Esophagus squamous epithelium (tissue), 5 donors: Measurements from ENCODE around the gene NFYB. TPM values are rescaled to one million over a fixed set of nuclear protein-coding genes. Genes with fewer than 3 reads are reported as not detected.
"Not testable (repeated sequence)": the region's sequence is repeated elsewhere in the genome, so short reads cannot be mapped to it uniquely, and the experiment has no call there.

Experiments
- DNase-seq: peaks from one replicate; lab custom pipeline; 2025; lab: John Stamatoyannopoulos, UW
- H3K27ac ChIP-seq, 4 donors: fragments of 200-600 bp; sonication (generic); one replicate each; pipeline ENCODE4 v1.5.1; 2016 to 2019; ENCODE audit warnings: mild to moderate bottlenecking in 1 of 4
- H3K27me3 ChIP-seq, 4 donors: fragments of 200-600 bp; sonication (generic); 1 replicate in 3 of 4; 2 replicates in 1 of 4; pipeline versions ENCODE4 v1.5.1 to v1.6.0; 2017 to 2021; ENCODE audit warnings: antibody characterized with exemption in 1 of 4
- H3K36me3 ChIP-seq, 3 donors: fragments of 200-600 bp; sonication (generic); one replicate each; pipeline ENCODE4 v1.5.1; 2016 to 2019
- H3K4me1 ChIP-seq, 3 donors: fragments of 200-600 bp; sonication (generic); one replicate each; pipeline ENCODE4 v1.5.1; 2017 to 2019
- H3K4me3 ChIP-seq, 4 donors: fragments of 200-600 bp; sonication (generic); 1 replicate in 3 of 4; 2 replicates in 1 of 4; pipeline ENCODE4 v1.5.1; 2016 to 2019; ENCODE audit warnings: mild to moderate bottlenecking in 2 of 4, moderate library complexity in 1 of 4
- H3K9me3 ChIP-seq, 3 donors: fragments of 200-600 bp; sonication (generic); one replicate each; pipeline ENCODE4 v1.5.1; 2016 to 2019
- CTCF ChIP-seq, 6 experiments: fragments of 450-650 bp in 4 of 6; fragments of 200-600 bp in 2 of 6; sonication (generic) in 2 of 6; IDR thresholded peaks; one replicate each; pipeline ENCODE4 v1.5.1; 2016 to 2019; ENCODE audit warnings: antibody characterized with exemption in 6 of 6, mild to moderate bottlenecking in 4 of 6, moderate library complexity in 4 of 6
- POLR2A ChIP-seq, 4 donors: fragments of 450-650 bp; IDR thresholded peaks; one replicate each; pipeline ENCODE4 v1.6.1; 2017; ENCODE audit warnings: antibody characterized with exemption in 4 of 4, mild to moderate bottlenecking in 4 of 4, moderate library complexity in 3 of 4
- WGBS, 2 donors: methylation state at CpG; one replicate each; pipeline ENCODE4 v1.1.5; 2018; 5-methylcytosine and 5-hydroxymethylcytosine counted together
- intact Hi-C: fragments of 100-400 bp; cut with DNase I; formaldehyde crosslinking; loops from one replicate; pipeline ENCODE4 v1.15.0; 2022
- total RNA-seq, 4 donors: library from RNA; depleted of rRNA; stranded (reverse); fragments of >200 nt; gene quantifications; one replicate each; pipeline ENCODE4 v1.1.0, GENCODE V29; 2016
- donor health status: DM: yes; HTN: yes; CAD: no.

Gene NFYB
- total RNA-seq, 4 donors from 2014 or later = 8.1 to 31.5 (median 12.9) TPM

- intact Hi-C loops = no loop called here
- peaks cover 0 to 98% (median 5%) of the 10 kb centered on the region in 3 donors for H3K36me3 ChIP-seq
- 85 to 89% methylated on average over 3 of the region's 3 CpGs for WGBS, 2 donors
- TF ChIP-seq POLR2A (IDR thresholded peaks at IDR 0.05) (no peak), CTCF (IDR thresholded peaks at IDR 0.05) (no peak)
- H3K9me3 ChIP-seq = no peaks in the 10 kb centered on the region
- no peak for DNase-seq
- peaks cover 0 to 13% (median 0%) of the 10 kb centered on the region in 3 donors for H3K4me1 ChIP-seq
- H3K4me3 ChIP-seq = no peak overlapping the region
- no peaks in the 10 kb centered on the region for H3K27me3 ChIP-seq
- no peak overlapping the region for H3K27ac ChIP-seq
These were observed 11.5 kb downstream of the NFYB start for GRCh38 chr12:104126548-104126947.

GRCh38 chr12:104122298-104122697 is 15.7 kb downstream of the NFYB start:
- TF ChIP-seq CTCF (IDR thresholded peaks at IDR 0.05) (no peak), POLR2A (IDR thresholded peaks at IDR 0.05) (no peak)
- DNase-seq = no peak
- intact Hi-C loops = no loop called here
- no peaks in the 10 kb centered on the region for H3K4me1 ChIP-seq
- no peak overlapping the region for H3K27ac ChIP-seq
- no peaks in the 10 kb centered on the region for H3K9me3 ChIP-seq
- WGBS, 2 donors = 97 to 98% methylated on average over 9 of the region's 9 CpGs
- H3K27me3 ChIP-seq = no peaks in the 10 kb centered on the region
- no peak overlapping the region for H3K4me3 ChIP-seq
- peaks cover 0 to 98% (median 5%) of the 10 kb centered on the region in 3 donors for H3K36me3 ChIP-seq

GRCh38 chr12:104121001-104121400 is 17.0 kb downstream of the NFYB start:
- H3K27me3 ChIP-seq = no peaks in the 10 kb centered on the region
- TF ChIP-seq POLR2A (IDR thresholded peaks at IDR 0.05) (no peak), CTCF (IDR thresholded peaks at IDR 0.05) (no peak)
- intact Hi-C loops = no loop called here

GRCh38 chr12:104115587-104115975 is 22.4 kb downstream of the NFYB start:
- Histone ChIP-seq H3K27ac (no peak overlapping the region), H3K27me3 (no peaks in the 10 kb centered on the region), H3K4me1 (peaks cover 0 to 14% (median 0%) of the 10 kb centered on the region in 3 donors), H3K36me3 (peaks cover 0 to 62% (median 0%) of the 10 kb centered on the region in 3 donors), H3K4me3 (no peak overlapping the region), H3K9me3 (no peaks in the 10 kb centered on the region)
- intact Hi-C loops = no loop called here
- TF ChIP-seq CTCF (IDR thresholded peaks at IDR 0.05) (no peak), POLR2A (IDR thresholded peaks at IDR 0.05) (no peak)
- DNase-seq = no peak

More at GRCh38 chr12:104121001-104121400, 17.0 kb downstream of the NFYB start:
- peaks cover 0 to 1% (median 0%) of the 10 kb centered on the region in 3 donors for H3K4me1 ChIP-seq
- no peak overlapping the region for H3K4me3 ChIP-seq
- no peak for DNase-seq
- peaks cover 0 to 96% (median 5%) of the 10 kb centered on the region in 3 donors for H3K36me3 ChIP-seq
- H3K9me3 ChIP-seq = no peaks in the 10 kb centered on the region
- no peak overlapping the region for H3K27ac ChIP-seq

GRCh38 chr12:104114834-104115586 is 23.0 kb downstream of the NFYB start:
- H3K27ac ChIP-seq, DNase-seq, intact Hi-C loops, H3K27me3 ChIP-seq, H3K9me3 ChIP-seq, H3K4me3 ChIP-seq: not testable (repeated sequence)
- Histone ChIP-seq H3K4me1 (peaks cover 0 to 14% (median 0%) of the 10 kb centered on the region in 3 donors), H3K36me3 (peaks cover 0 to 56% (median 0%) of the 10 kb centered on the region in 3 donors)
- WGBS, 2 donors = 84 to 93% methylated on average over 10 to 14 of the region's 14 CpGs
